Cortex of kidney (tissue), 1 donor: ENCODE measurements around the gene ITGA2B.
"Not testable (repeated sequence)": the region's sequence is repeated elsewhere in the genome, so short reads cannot be mapped to it uniquely, and the experiment has no call there.

ENCODE experiments used
- DNase-seq: peaks from one replicate; lab custom pipeline; 2025; lab: John Stamatoyannopoulos, UW

ITGA2B gene

DNA sequence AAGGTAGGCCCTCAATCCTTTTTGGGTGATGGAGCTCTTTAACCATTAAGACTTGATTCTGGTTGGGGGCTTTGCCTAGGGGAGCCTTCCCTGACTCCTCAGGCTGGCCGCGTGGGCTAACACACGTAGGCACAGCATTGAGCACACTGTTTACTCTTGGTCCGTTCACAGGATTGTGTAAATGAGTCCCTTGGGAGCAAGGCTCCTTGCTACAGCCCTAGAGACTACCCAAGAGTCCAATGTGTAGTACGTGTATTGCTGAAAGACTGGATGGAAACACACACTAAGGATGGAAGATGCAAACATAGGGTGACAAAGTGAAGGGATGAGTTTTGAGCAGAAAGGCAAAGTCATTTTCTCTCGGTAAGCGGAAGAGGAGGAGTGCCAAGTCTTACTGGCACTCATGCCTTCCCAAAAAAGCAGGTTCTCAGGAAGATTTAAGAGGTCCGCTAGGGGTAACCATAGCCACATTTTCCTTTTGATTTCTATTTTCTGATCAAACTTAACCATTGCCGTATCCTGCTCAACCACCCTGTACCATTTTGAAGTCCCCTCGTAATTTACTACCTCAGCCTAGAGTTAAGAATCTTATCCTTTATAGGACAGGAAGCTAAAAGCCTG, 911 bp upstream of the ITGA2B start:
- DNase-seq = no peak

GRCh38 chr17:44389723-44390202, 314 bp upstream of the ITGA2B start:
- no peak for DNase-seq

DNA sequence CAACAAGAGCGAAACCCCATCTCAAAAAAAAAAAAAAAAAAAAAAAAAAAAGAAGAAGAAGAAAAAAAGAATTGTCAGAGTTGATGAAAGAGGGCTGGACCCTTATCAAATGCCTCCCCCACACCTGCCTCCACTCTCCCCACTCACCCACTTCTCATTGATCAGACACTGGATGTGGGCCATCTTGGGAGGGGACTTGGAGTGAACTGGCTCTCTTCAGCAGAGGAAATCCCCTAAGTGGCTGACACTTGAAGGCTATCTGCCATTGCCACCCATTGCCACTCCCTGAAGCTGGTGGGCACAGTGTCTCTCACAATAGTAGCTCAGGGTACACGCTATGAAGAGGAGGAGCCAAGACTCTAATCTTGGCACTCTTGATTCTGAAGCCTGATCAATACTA, 1.6 kb downstream of the ITGA2B start:
- DNase-seq = no peak

DNA sequence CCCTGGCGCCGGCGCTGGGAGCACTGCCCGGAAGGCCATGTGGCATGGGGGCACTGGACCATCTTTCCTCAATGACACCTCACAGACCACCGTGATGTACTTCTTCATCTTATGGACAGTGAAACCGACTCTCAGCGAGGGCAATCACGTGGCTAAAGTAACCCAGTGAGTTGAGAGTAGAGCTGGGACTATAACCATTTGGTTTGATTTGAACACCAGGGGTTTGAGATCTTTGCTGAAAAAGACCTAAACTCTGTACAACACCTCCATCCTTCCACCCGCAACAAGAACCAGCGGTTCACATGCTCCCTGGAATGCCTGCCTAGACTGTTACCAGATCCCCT, 3.3 kb downstream of the ITGA2B start:
- no peak for DNase-seq

GRCh38 chr17:44385287-44386181, 3.9 kb downstream of the ITGA2B start:
- DNase-seq = no peak

DNA sequence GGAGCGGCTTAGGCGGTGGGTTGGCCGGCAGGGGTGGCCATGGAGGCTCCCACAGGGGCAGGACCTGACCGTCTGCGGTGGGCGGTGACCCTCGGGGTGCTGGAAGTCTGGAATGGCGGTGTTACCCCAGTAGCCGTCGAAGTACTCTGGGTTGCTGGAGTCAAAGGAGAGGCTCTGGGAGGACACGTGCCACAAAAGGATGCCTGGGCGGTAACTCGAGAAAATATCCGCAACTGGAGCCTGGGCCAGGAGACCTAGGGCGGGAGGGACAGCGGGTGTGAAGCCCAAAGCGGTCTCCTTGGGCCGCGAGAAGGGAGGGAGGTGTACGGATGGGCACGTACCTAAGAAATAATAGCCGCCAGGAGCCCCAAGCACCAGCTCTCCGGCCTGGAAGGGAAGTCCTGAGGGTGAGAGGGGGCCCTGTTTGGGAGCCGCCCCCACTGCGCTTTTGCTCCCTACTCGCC, 4.6 kb downstream of the ITGA2B start:
- no peak for DNase-seq

DNA sequence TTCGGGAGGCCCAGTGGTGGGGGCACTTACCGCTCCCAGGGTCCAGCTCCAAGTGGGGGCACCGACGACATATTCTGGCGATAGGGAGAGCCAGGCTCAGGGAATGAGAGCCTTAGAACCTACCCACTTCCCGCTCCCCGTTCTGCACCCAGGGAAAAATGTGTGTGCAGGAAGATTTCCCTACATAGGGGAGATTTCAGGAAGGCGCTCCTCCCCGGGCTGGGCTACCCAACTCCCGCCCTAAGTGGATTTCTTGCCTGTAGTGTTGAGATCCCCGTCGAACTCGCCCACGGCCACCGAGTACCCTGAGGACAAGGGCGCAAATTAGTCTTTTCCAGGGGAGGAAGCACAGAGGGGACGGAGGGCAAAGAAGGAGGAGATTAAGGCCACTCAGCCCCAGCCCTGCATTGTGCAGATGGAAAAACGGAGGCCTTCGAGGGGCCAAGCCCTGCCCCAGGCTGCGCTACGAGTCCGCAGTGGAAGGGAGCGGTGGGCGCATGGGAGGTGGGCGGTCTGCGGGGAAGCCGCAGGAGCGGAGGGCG, 5.1 kb downstream of the ITGA2B start:
- no peak for DNase-seq

GRCh38 chr17:44383861-44384260, 5.6 kb downstream of the ITGA2B start:
- DNase-seq = no peak

DNA sequence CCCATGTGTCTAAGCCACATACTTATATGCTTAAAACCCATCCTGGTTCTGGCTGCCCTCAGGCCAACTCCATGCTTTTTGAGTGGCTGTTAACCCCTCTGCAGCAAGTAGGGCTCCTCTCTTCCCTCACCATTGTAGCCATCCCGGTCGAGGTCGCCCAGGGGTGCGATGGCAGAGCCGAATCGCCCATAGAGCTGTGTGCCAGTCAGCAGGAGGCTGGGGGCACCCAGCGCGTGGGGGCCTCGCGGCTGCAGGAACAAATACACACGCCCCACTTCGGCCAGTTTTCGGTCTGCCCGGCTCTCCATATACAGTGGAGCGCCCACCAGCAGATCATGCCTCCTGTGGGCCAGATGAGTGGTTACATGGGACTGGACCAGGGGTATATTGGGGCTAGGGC, 6.1 kb downstream of the ITGA2B start:
- DNase-seq = no peak

GRCh38 chr17:44382917-44383316, 6.5 kb downstream of the ITGA2B start:
- no peak for DNase-seq

- no peak for DNase-seq
Observed at GRCh38 chr17:44381810-44382305, 7.6 kb downstream of the ITGA2B start.

DNA sequence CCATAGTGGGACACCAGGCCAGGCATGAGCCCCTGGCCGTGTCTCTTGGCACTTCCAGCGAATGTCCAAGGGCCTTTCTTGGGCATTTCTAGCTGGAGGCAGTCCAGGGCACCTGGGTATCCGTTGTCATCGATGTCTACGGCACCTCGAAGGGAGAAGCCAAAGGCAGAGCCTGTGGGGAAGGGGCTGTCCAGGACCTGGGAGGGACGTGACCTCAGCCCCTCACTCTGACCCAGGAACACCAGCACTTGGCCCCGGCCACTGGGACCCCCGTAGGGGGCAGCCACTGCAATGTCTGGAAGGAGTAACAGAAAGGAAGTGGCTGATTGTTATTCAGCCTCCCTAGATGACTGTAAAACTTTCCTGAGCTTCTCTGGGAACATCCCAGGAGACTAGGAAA, 8.7 kb downstream of the ITGA2B start:
- no peak for DNase-seq

DNA sequence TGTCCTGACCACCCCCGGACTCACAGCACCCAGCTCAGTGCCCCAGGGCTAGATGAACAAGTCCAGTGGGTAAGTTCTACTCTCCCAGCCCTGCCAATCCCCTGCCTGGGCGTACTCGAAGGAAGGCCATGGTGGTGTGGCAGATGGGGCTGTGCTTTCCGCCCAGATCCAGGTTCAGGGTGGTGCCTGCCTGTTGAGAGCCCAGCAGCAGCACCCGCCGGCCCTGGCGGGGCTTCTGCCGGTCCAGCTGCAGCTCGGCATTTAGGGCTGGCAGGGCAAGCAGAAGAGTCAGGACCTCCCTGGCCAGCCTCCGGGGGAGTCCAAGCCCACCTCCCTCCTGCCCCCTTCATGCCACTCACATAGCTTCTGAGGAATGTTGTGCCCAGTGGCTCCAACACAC, 9.6 kb downstream of the ITGA2B start:
- DNase-seq = no peak

GRCh38 chr17:44378171-44378705, 11.2 kb downstream of the ITGA2B start:
- DNase-seq = no peak

DNA sequence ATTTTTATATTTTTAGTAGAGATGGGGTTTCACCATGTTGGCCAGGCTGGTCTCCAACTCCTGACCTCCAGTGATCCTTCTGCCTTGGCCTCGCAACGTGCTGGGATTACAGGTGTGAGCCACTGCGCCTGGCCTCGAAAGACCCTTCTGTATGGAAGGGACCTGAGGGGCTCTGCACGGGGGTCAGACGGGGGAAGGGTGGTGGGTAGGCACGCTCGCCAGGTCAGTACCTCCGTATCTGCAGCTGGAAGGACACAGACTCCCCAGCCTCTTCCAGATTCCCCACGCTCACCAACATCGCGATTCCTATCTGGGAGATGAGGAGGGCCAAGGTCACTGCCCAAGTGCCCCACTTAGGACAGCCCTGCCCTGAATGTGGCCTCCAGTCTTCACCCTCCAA, 12.7 kb downstream of the ITGA2B start:
- no peak for DNase-seq

GRCh38 chr17:44376124-44376523, 13.3 kb downstream of the ITGA2B start:
- DNase-seq = no peak

GRCh38 chr17:44375196-44376017, 14.0 kb downstream of the ITGA2B start:
- DNase-seq = no peak

DNA sequence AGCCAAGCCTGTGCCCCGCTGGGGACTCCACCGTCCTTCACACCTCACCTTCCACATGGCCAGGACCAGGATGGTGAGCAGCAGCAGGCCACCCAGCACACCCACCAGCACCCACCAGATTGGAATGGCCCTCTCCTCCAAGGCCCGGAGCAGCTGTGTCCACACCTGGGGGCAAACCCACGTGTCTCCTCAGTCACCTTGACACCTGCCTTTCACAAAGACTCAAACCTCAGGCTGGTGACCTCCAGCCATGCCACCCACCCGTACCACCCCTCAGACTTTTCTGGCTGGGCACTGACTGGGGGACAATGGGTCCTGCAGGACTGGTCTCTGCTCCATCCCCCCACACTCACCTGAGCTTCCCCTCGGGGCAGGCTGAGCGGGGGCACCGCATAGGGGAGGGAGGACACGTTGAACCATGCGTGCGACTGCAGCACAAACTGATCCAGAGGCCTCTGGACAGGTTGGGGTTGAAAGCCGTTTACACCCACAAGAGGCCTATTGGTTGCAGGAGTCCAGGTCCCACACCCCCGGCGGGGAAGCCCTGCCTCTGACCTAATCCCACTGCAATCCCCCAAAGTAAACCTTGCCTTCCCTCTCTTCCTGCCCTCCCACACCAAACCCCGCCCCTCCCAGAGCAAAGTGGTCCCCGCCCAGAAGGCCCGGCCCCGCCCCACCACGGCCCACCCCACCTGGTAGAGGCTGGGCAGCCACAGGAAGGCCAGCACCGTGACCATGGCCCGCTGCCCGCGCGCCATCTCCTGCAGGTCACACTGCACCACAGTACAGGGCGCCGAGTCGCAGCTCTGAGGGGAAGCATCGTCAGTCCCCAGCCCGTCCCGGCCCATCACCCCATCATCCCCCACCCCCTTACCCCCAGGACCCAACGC, 14.9 kb downstream of the ITGA2B start:
- DNase-seq = no peak

- DNase-seq = no peak
Observed at GRCh38 chr17:44372036-44372435, 17.4 kb downstream of the ITGA2B start.

DNA sequence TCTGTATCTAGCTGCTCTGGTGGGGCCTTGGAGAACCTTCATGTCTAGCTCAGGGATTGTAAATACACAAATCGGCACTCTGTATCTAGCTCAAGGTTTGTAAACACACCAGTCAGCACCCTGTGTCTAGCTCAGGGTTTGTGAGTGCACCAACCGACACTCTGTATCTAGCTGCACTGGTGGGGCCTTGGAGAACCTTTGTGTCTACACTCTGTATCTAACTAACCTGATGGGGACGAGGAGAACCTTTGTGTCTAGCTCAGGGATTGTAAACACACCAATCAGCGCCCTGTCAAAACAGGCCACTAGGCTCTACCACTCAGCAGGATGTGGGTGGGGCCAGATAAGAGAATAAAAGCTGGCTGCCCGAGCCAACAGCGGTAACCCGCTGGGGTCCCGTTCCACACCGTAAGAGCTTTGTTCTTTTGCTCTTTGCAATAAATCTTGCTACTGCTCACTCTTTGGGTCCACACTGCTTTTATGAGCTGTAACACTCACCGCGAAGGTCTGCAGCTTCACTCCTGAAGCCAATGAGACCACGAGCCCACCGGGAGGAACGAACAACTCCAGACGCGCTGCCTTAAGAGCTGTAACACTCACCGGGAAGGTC, 19.9 kb downstream of the ITGA2B start:
- DNase-seq = not testable (repeated sequence)
